Medulla oblongata (tissue), 1 donor: ENCODE results near the gene KCNH5.

Experiments
- DNase-seq: peaks from one replicate; pipeline ENCODE4 v3.0.0-alpha.2; 2015; ENCODE audit errors: extremely low spot score

KCNH5 gene, protein sequence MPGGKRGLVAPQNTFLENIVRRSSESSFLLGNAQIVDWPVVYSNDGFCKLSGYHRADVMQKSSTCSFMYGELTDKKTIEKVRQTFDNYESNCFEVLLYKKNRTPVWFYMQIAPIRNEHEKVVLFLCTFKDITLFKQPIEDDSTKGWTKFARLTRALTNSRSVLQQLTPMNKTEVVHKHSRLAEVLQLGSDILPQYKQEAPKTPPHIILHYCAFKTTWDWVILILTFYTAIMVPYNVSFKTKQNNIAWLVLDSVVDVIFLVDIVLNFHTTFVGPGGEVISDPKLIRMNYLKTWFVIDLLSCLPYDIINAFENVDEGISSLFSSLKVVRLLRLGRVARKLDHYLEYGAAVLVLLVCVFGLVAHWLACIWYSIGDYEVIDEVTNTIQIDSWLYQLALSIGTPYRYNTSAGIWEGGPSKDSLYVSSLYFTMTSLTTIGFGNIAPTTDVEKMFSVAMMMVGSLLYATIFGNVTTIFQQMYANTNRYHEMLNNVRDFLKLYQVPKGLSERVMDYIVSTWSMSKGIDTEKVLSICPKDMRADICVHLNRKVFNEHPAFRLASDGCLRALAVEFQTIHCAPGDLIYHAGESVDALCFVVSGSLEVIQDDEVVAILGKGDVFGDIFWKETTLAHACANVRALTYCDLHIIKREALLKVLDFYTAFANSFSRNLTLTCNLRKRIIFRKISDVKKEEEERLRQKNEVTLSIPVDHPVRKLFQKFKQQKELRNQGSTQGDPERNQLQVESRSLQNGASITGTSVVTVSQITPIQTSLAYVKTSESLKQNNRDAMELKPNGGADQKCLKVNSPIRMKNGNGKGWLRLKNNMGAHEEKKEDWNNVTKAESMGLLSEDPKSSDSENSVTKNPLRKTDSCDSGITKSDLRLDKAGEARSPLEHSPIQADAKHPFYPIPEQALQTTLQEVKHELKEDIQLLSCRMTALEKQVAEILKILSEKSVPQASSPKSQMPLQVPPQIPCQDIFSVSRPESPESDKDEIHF

DNA sequence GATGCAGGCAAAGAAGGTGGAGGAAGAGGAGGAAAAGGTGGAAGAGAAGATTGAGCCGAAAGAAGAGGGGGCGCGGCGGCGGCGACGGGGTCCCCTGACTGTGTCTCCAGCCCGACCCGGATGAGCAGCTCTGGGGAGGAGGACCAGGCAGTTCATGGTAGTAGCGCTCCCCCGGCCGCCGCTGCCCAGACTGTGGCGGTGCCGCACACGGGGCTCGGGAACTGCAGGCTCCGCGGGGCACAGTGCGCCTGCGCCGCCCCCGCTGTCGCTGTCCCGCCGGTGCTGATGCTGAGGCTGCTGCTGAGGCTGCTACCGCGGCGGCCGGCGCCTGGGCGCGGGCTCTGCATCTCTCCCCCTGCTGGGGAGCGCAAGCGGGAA is at the start of gene KCNH5:
Gene KCNH5, minus strand, starts transcription at position 225 of the 378 bp plus-strand sequence. CDS start 272 bp downstream, outside the sequence.
- peak; percentile 4 for DNase-seq

DNA sequence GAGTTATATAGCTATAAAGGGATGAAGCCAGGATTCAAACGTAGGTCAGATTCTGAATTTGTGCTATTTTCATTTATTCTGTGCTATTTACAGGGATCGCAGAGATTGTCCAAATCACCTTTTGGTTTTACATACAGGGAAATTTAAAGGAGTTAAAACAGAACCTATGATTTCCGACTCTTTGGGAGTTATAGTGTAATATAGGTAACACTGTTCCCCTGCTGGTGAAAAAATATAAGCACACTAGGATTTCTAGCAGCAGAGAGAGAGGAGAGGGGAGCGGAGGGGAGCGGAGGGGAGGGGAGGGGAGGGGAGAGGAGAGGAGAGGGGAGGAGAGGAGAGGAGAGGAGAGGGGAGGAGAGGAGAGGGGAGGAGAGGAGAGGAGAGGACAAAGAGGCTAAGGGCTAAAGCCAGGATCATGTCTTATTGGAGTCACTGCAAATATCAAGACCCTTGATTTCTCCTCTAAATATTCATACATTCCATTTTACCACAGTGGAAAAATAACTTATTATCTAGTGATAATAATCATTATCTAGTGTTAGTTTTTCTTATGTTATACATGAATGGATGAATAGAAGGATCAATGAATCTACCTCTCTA is 46.2 kb upstream of the KCNH5 start:
- DNase-seq, result no peak

DNA sequence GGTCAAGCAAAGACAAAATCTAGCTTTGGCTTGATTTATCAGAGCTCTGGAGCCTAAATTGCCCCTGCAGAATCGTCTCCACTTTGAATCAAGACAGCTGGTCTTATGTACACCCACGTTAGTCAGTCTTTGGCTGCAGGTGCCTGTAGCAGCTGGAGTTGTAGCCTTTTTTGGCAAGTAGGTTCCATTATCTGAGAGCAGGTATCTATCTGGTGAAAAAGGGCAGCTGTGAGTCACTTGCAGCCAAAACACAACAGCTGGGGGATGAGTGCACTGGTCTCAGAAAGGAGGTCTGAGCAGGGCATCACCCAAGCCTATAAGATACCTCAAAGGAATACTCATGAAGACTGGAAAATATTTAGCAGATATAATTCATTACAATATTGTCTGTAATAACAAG is 43.6 kb upstream of the KCNH5 start:
- no peak for DNase-seq

DNA sequence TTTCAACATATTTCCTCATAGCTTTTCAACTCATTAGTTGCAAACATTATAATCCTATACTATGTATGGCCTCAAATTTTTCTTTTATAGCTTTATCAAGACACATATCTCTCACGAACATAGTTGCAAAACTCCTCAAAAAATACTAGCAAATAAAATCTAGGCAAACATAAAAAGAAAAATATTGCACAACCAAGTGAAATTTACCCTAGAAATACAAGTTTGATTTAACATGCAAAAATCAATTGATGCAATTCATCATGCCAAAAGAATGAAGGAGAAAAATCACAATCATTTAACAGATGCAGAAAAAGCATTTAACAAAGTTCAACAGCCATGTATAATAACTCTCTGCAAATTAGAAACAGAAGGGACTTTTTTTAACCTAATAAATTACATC is 33.3 kb upstream of the KCNH5 start:
- DNase-seq, result no peak

- no peak for DNase-seq
Measured at GRCh38 chr14:63076488-63076887, 31.2 kb upstream of the KCNH5 start.

DNA sequence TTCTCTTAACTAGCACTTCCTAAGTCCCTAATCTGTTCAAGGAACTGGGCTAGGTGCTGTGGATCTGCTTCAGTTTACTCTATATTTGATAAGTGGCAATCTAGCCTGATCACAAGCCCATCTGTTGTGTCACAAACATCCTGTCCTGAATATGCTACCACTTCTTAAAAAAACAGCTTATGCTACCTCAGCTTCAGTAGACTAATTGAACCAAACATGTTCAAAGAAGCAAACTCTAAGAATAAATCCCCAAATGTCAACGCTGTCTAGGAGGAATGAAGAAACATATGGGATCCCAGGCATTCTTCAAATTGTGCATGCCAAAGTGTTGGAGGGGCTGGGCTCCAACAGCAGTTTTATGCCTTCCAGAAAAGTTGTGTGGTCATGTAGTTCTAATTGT is 10.4 kb upstream of the KCNH5 start:
- no peak for DNase-seq

DNA sequence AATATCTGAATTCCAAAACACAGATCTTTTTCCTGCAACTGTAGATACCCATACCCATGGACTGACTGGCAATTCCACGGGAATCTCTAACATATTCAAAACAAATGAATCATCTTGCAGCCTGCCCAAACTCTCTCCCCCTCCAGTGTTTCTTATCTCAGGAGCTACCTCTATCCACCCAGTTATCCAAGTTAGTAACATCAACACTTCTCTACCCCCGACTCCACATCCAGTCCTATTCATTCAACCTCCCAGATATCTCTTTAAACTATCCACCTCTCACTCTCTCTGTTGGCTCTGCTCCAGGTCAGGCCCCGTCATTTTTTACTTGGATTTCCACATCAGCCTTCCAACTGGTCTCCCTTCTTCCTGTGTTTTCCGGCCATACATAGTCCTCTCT is 6.7 kb upstream of the KCNH5 start:
- DNase-seq, result no peak

GRCh38 chr14:63051301-63051700 is 6.0 kb upstream of the KCNH5 start:
- no peak for DNase-seq

DNA sequence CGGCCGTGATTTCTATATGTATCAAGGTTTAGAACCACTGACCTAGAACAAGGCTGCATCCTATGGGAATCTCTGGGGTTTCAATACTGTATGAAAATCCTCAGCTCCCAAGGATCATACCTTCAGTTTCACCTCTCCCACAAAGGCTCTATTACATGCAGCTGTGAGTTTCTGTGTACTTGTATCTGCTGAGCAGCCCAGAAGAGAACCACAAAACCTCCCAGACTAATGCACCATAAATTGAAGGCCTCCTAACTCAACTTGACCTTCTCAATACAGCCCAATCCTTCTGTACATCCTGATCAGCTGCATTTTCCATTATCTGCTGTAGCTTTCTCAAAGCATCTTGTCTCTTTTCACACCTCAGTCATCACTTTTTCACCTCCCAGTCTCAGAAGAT is 5.4 kb upstream of the KCNH5 start:
- no peak for DNase-seq

GRCh38 chr14:63046339-63047268 is 1.3 kb upstream of the KCNH5 start:
- no peak for DNase-seq

DNA sequence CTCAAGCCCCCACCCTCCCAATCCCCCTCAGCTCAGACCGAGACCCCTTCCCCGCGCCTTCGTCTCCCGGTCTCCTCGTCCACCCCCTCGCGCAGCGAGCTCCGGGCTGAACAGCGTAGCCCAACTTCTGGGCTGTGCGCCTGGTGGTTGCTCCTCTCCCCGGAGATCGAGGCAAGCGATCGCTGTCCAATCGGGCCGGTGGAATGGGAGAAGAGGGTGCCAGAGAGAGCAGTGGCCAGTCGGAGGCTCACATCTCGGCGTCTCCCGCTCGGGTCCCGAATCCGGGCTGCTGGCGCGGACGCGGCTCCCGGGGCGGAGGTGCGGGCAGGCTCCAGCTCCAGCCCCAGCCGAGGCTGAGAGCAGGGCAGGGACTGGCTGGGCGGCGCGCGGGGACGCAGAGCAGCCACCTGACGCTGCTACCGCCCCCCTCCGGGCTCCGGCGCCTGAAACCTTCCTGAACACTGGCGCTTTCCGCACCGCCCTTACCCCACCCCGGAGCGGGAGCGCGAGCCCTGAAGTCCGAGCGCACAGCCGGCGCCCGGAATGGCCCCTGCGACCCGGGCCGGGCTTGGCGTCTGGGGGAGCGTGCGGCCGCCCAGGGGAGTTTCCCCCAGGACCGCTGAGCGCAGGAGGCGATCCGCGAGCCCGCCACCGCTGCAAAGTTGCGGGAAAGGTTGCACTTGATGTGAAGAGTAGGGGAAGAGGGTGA is 508 bp upstream of the KCNH5 start:
- no peak for DNase-seq

- DNase-seq, result no peak
Measured at GRCh38 chr14:63039866-63040265, 5.4 kb downstream of the KCNH5 start.

DNA sequence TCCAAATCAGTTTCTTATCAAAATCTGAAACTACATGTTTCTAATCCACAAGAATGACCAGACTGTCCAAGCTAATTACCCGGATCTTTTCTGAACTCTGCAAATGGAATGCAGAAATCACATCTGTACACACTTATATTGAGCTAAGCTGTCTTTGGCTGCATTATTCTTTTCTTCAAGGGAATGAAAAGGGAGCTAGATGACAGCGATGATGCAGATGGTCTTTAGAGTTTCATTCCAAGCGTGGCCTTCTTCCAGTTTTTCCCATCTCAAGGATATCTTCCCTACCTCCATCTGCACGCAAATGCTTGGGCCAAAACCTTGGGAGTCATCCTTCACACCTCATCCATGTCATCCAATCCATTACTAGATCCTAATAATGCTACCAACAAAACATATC is 12.6 kb downstream of the KCNH5 start:
- DNase-seq, result no peak

GRCh38 chr14:63032076-63032475 is 13.2 kb downstream of the KCNH5 start:
- no peak for DNase-seq

DNA sequence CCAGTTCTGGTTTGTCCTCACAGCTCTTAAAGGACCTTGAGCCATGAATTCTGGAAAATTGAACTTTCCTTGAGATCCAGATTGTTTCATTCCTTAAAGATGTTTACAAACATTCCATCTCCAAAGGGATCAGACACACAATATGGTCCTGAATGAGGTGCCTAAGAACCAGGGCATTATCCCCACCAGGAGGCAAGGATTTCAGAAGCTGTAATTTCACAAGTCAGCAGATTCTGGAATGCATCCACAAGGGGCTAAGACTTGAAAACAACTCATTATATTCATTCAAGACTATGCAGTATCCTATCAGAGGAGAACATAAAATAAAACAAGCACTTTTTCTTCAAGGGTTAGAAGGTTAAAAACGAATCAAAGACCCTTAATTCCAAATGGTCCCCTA is 15.1 kb downstream of the KCNH5 start:
- DNase-seq, result no peak

GRCh38 chr14:63027719-63028118 is 17.5 kb downstream of the KCNH5 start:
- DNase-seq, result no peak

- DNase-seq, result no peak
Measured at GRCh38 chr14:63026491-63026890, 18.8 kb downstream of the KCNH5 start.

DNA sequence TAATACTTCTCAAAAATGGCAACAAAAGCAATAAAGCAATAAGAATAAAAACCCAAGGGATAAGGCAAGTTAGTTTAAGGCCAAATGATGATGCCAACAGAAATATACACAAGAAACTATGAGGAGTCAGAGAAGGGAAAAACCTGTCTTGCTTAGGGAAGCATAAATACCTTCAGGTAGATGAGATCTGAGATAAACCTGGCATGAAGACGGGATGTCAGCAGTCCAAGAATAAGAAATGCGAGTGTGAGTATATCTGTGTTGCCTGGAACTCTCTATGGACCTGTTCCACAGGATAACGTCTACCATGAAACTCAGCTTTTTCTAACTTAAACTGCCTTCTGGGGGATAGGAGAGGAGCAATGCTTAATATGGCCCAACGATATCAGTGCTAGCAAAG is 30.6 kb downstream of the KCNH5 start:
- DNase-seq, result no peak

- DNase-seq, result no peak
Measured at GRCh38 chr14:63012171-63012570, 33.1 kb downstream of the KCNH5 start.

DNA sequence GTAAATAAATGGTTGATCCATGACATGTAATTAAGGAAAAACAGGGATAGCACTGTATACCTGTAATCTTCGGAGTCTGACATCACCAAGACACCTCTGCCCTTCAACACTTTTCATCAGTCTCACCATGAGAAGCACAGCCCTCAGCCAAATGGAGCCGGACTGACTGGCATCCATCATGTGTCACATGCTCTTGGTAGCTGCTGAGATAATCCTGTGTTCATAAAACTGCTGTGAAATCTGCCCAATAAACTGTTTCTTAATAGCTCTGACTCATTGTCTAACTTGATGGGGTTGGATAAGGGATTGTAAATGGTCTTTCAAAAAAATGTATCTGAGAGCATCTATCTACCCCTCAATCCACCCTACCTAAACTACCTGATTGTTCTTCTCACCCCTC is 33.6 kb downstream of the KCNH5 start:
- no peak for DNase-seq

GRCh38 chr14:63009495-63009894 is 35.8 kb downstream of the KCNH5 start:
- no peak for DNase-seq
